Stimulated activated CD8-positive, alpha-beta memory T cell treated with anti-CD3 and anti-CD28 coated beads, Interleukin-12 subunit alpha, Interleukin-12 subunit beta, amount 100 ng/mL, for 1 hour (primary cell): Measurements from ENCODE around the gene ZFP92.
A peak's percentile ranks its signal among the peaks of the same experiment; 100 is the strongest.

Experiments
- DNase-seq: peaks from one replicate; pipeline ENCODE4 v3.0.0-alpha.2; 2020; ENCODE audit warnings: low read depth

The ZFP92 gene

DNA sequence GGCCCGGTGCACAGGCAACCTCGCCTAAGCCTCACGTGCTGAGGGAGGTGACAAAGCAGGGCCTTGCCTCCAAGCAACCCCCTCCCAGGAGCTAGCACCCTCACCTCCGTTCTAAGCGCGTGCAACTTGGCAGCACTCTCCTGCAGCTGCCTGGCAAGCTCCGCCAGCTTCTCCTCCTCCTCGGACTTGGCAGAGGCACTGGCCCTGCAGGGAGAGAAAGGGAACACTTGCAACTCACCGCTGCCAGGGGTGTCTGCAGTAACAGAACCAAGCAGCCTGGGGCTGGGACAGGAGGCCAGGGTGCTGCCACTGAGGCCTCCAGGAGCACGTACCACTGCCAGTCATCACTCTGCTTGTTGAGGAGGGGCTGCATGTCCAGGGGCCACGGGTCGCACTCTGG lies 44.9 kb downstream of the ZFP92 start:
- DNase-seq = no peak

GRCh38 chrX:153456704-153457103 lies 45.4 kb downstream of the ZFP92 start:
- DNase-seq = no peak

DNA sequence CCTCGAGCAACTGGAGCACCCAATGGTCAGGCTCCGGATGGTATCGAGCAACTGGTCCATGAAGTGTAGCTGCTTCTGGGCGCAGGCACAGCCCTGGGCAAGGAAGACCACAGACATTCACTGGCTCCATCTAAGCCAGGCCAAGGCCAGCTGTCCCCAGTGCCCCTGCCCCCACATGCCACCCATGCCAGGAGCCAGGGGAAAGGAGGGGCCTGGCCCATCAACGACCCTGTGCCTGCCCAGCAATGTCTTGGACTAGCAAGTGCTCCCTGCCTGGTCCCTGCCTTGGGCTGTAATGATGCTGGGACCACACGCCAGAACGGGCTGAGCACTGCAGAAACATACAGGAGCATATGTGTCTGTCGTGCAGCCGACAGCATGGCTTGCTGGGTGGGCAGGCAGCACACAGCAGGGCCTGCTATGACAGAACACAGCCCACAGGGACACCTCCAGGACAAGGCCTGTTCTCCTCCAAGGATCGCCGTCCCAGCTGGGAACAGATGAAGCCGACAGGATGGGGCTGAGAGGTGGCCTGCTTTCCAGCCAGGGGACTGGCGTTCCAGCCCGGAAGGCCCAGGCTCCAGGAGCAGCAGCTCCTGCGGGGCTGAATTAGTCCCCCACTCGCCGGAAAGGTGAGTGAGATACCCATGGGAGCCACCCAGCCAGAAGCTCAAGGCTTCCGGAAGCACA lies 46.0 kb downstream of the ZFP92 start:
- DNase-seq = no peak

DNA sequence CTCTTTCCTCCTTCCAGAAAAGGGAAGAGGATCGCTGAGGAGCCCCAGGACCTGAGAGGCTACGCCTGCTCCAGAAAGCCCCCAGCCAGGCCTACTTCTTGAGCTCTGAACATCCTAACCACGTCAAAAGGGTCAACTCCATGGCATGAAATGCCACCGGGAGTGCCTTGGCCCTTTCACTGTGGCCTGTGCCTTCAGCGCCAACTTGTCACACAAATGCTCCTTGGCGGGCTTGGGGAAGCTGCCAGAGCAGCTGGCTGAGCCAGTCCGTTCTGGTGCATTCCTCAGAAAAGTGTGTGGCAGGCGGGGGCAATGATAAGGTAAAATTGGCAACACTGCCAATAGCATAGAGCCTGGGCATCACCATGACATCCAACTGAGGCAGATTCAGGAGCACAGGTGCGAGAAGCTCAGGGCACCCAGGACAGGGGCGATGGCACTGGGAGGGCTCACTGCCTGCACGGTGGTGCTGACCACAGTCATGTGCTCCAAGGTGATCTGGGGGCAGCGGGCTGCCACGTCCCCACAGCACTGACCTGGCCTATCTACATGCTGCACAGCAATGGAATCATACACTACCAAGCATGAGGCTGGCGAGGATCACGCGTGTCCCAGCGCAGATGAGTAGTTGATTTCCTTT lies 46.7 kb downstream of the ZFP92 start:
- no peak for DNase-seq

DNA sequence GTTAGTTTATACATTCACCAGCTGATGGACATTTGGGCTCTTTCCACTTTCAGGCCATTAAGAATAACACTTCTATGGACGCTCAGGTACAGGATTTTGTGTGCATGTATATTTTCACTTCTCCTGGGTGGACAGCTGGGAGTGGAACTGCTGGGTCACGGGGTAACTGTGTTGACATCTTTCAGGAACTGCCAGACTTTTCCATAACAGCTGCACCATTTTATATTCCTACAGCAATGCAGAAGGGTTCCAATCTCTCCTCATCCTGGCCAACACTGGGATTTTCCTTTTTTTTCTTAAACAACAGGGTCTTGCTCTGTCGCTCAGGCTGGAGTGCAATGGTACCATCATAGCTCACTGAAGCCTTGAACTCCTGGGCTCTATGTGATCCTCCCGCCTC lies 47.2 kb downstream of the ZFP92 start:
- DNase-seq = no peak

DNA sequence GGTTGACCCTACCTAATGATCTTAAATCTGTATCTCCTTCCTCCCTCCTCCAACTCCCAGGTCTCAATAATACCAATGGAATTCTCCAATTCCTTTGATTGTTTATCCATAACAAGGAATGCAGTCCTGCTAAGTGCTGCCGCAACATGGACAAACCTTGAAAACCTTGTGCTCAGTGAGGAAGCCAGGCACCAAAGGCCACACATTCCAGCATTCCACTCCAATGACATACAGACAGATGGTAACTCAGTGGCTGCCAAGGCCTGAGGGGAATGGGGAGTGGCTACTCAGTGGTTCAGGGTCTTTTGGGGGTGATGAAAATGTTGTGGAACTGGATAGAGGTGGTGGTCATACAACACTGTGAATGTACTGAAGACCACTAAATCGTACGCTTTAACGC lies 48.7 kb downstream of the ZFP92 start:
- DNase-seq = no peak

DNA sequence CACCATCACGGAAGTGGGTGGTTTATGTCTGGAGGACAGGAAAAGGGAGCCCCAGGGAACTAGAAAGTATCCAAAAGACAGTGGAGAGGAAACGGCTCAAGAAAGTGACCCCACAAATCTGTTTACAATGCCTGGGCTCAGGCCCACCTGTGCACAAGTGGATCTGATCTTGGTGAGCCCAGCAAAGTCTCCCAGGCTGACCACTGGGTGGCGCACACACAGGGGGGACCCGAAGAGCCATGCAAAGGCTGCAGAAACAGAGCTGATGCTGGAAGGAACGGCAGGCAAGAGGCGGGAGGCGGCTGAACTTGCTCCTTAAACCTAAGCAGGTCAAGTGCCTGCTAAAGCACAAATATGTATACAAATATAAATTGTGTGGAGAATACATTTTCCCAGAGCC lies 49.6 kb downstream of the ZFP92 start:
- DNase-seq = peak; percentile 15
